ENCODE results near the gene RILPL1. TPM values are rescaled to one million over a fixed set of nuclear protein-coding genes. Genes with fewer than 3 reads are reported as not detected.

RILPL1 gene
- total RNA-seq, 1 experiment from 2014 or later = 9.7 TPM

DNA sequence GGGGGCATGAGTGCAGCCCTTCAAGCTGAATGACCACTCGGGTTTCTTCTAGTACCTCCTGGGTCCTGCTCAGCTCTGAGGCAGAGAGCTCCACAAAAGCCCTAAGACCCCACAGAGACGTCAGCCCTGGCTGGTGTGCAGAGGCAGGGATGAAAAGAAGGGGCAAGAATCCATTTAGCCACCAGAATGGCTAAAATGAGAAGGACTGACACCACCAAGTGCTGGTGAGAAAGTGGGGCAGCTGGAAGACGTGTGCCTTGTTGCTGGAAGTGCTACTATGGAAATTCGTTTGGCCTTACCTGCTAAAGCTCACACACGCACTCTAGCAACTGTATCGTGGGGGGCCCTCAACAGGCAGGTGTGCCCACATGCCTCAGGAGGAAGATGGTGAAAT lies 26.7 kb downstream of the RILPL1 start:
- DNase-seq = no peak
- intact Hi-C loops (cut with micrococcal nuclease; ENCODE audit: unreplicated experiment) = no loop called here
- TF ChIP-seq CTCF (IDR thresholded peaks at IDR 0.05; ENCODE audit: unreplicated experiment) = no peak
- no peaks in the 10 kb centered on the region for H3K36me3 Mint-ChIP-seq (ENCODE audit: insufficient read depth, unreplicated experiment)
- no TSS peak for BruUV-seq (replicated peaks)
- no peak overlapping the region for H3K4me3 Mint-ChIP-seq (ENCODE audit: low read depth, unreplicated experiment)
- no peaks in the 10 kb centered on the region for H3K27me3 Mint-ChIP-seq (ENCODE audit: unreplicated experiment)
- CTCF ChIA-PET = no interaction called here
- no peaks in the 10 kb centered on the region for H3K9me3 Mint-ChIP-seq (ENCODE audit: low read depth, unreplicated experiment)
- no peaks in the 10 kb centered on the region for H3K4me1 Mint-ChIP-seq (ENCODE audit: low read depth, unreplicated experiment)
- no peak overlapping the region for H3K27ac Mint-ChIP-seq (ENCODE audit: unreplicated experiment)

DNA sequence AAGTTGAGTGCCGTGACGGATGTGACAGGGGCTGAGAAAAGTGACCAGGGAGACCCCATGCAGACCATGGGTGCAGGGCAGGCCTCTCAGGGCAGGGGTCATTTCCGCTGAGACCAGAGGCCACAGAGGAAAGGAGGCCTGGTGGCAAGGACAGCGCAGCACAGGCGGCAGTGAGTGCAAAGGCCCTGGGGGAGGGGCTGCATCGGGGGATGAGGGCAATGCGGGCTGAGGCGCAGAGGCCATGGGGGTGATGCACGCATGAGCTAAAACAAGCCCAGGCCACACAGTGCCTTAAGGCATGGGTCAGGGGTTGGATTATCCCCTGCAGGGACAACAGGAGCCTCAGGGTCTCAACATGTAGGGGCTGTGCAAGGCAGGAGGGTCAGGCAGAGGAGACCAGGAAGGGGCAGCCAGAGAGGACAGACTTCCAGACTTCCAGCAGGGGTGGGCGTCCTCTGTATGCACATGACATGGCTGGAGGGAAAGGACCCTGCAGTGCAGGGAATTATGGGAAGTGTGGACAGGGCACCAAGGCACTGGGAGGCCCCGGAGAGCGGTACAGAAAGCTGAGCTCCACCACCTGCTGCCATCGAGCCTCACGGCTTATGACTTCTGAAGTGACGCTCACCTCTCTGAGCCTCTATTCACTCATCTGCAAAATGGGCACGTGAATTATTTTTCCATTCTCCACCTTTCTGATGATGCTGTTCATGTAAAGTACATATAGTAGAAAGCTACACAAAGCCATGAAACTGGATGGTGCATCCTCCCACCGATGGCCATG lies 27.3 kb downstream of the RILPL1 start:
- H3K27me3 Mint-ChIP-seq (ENCODE audit: unreplicated experiment) = no peaks in the 10 kb centered on the region
- H3K4me1 Mint-ChIP-seq (ENCODE audit: low read depth, unreplicated experiment) = no peaks in the 10 kb centered on the region
- H3K4me3 Mint-ChIP-seq (ENCODE audit: low read depth, unreplicated experiment) = no peak overlapping the region
- no peaks in the 10 kb centered on the region for H3K9me3 Mint-ChIP-seq (ENCODE audit: low read depth, unreplicated experiment)
- BruUV-seq (replicated peaks) = no TSS peak
- no peaks in the 10 kb centered on the region for H3K36me3 Mint-ChIP-seq (ENCODE audit: insufficient read depth, unreplicated experiment)
- CTCF ChIA-PET = no interaction called here
- no peak for DNase-seq
- intact Hi-C loops (cut with micrococcal nuclease; ENCODE audit: unreplicated experiment) = no loop called here
- TF ChIP-seq CTCF (IDR thresholded peaks at IDR 0.05; ENCODE audit: unreplicated experiment) = no peak
- H3K27ac Mint-ChIP-seq (ENCODE audit: unreplicated experiment) = no peak overlapping the region

DNA sequence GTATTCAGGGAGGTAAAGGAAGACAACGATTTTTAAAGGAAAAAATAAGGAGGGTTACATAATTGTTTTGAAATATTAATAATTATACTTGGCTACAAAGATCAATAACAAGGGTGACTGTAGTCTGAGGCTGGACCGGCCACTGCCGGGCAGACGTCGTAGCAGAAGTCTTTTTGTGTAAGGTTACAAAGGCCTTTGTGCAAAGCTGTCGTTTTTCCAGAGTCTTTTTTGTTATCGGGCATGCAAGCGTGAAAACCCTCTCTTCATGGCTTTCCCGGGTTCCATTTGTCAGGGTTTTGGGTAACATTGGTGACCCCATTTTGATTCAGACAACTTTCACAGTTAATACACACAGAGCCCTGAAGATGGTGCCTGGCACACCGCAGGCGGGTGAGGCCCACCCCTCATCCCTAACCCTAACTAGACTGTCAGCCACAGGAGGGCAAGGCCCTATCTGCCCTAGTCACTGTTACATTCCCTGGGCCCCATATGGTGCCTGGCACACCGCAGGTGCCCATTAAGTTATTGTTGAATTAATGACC lies 31.3 kb downstream of the RILPL1 start:
- Mint-ChIP-seq H3K4me1 (ENCODE audit: low read depth, unreplicated experiment) (no peaks in the 10 kb centered on the region), H3K4me3 (ENCODE audit: low read depth, unreplicated experiment) (no peak overlapping the region), H3K9me3 (ENCODE audit: low read depth, unreplicated experiment) (peaks cover 3% of the 10 kb centered on the region), H3K36me3 (ENCODE audit: insufficient read depth, unreplicated experiment) (no peaks in the 10 kb centered on the region), H3K27ac (ENCODE audit: unreplicated experiment) (no peak overlapping the region), H3K27me3 (ENCODE audit: unreplicated experiment) (no peaks in the 10 kb centered on the region)
- intact Hi-C loops (cut with micrococcal nuclease; ENCODE audit: unreplicated experiment) = no loop called here
- TF ChIP-seq CTCF (IDR thresholded peaks at IDR 0.05; ENCODE audit: unreplicated experiment) = no peak
- BruUV-seq (replicated peaks) = no TSS peak
- CTCF ChIA-PET = interaction anchor here (0.7 kb wide), 1 partner anchor 261 kb away, joined by 4 read pairs; no protein-coding TSS in a partner anchor
- no peak for DNase-seq

DNA sequence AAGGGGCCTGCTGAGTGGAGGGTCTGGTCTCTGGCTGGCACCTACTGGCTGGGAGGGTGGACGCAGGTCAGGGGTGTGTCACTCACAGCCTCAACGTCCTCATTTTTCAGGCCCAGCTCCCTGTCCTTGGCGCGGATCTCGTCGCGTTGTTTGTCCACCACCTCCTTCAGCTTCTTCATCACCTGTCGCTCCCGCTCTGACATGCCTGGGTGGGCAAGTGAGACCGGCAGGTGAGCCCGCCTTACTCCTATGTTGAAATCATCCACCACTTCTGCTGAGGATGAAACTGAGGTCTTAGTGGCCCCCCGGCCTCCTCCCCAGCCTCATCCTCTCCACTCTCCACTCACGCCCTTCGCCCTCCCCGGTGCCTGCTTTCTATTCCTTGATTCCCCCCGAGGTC lies 34.2 kb downstream of the RILPL1 start:
- no TSS peak for BruUV-seq (replicated peaks)
- Mint-ChIP-seq H3K4me1 (ENCODE audit: low read depth, unreplicated experiment) (no peaks in the 10 kb centered on the region), H3K27me3 (ENCODE audit: unreplicated experiment) (no peaks in the 10 kb centered on the region), H3K27ac (ENCODE audit: unreplicated experiment) (no peak overlapping the region), H3K9me3 (ENCODE audit: low read depth, unreplicated experiment) (peaks cover 3% of the 10 kb centered on the region), H3K36me3 (ENCODE audit: insufficient read depth, unreplicated experiment) (no peaks in the 10 kb centered on the region), H3K4me3 (ENCODE audit: low read depth, unreplicated experiment) (no peak overlapping the region)
- intact Hi-C loops (cut with micrococcal nuclease; ENCODE audit: unreplicated experiment) = no loop called here
- CTCF ChIA-PET = no interaction called here
- DNase-seq = no peak
- TF ChIP-seq CTCF (IDR thresholded peaks at IDR 0.05; ENCODE audit: unreplicated experiment) = no peak

Data from Calu3 (cell line).